Measurements from ENCODE around the gene MTF2.

DNA sequence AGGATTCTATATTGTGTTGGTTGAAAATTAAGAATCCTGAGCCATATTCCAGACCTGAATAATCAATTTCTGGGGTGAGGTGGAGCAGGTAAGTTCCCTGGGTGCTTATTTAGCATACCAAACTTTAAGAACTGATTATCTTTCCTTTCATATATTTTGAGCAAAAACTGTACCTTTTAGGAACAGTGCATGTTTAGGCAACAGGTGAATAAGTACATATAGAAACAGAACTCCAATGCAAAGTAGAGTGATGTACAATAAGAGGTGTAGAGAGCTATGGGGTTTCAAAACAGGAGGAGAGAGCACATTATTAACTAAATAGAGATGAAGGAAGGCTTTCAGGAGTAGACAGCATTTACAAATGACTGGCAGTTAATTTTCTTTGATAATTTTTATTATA is 72.4 kb downstream of the MTF2 start:
- TF ChIP-seq, protein P1, sequence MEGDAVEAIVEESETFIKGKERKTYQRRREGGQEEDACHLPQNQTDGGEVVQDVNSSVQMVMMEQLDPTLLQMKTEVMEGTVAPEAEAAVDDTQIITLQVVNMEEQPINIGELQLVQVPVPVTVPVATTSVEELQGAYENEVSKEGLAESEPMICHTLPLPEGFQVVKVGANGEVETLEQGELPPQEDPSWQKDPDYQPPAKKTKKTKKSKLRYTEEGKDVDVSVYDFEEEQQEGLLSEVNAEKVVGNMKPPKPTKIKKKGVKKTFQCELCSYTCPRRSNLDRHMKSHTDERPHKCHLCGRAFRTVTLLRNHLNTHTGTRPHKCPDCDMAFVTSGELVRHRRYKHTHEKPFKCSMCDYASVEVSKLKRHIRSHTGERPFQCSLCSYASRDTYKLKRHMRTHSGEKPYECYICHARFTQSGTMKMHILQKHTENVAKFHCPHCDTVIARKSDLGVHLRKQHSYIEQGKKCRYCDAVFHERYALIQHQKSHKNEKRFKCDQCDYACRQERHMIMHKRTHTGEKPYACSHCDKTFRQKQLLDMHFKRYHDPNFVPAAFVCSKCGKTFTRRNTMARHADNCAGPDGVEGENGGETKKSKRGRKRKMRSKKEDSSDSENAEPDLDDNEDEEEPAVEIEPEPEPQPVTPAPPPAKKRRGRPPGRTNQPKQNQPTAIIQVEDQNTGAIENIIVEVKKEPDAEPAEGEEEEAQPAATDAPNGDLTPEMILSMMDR (IDR thresholded peaks at IDR 0.05; ENCODE audit: insufficient read depth, low read length), result no peak
- TF ChIP-seq, protein P2, sequence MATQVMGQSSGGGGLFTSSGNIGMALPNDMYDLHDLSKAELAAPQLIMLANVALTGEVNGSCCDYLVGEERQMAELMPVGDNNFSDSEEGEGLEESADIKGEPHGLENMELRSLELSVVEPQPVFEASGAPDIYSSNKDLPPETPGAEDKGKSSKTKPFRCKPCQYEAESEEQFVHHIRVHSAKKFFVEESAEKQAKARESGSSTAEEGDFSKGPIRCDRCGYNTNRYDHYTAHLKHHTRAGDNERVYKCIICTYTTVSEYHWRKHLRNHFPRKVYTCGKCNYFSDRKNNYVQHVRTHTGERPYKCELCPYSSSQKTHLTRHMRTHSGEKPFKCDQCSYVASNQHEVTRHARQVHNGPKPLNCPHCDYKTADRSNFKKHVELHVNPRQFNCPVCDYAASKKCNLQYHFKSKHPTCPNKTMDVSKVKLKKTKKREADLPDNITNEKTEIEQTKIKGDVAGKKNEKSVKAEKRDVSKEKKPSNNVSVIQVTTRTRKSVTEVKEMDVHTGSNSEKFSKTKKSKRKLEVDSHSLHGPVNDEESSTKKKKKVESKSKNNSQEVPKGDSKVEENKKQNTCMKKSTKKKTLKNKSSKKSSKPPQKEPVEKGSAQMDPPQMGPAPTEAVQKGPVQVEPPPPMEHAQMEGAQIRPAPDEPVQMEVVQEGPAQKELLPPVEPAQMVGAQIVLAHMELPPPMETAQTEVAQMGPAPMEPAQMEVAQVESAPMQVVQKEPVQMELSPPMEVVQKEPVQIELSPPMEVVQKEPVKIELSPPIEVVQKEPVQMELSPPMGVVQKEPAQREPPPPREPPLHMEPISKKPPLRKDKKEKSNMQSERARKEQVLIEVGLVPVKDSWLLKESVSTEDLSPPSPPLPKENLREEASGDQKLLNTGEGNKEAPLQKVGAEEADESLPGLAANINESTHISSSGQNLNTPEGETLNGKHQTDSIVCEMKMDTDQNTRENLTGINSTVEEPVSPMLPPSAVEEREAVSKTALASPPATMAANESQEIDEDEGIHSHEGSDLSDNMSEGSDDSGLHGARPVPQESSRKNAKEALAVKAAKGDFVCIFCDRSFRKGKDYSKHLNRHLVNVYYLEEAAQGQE (IDR thresholded peaks at IDR 0.05; ENCODE audit: insufficient replicate concordance, low read depth), result no peak
- TF ChIP-seq POLR2AphosphoS5 (IDR thresholded peaks at IDR 0.05; ENCODE audit: low read depth) (no peak), SPI1 (IDR thresholded peaks at IDR 0.05; ENCODE audit: borderline replicate concordance, low read depth) (no peak)
